DOHH2 (cell line): ENCODE results near the gene MRPL27.

ENCODE experiments used
- EZH2phosphoT487 ChIP-seq: fragments of 200-600 bp; sonication (generic); IDR thresholded peaks from 2 replicates; pipeline ENCODE4 v1.6.1; 2017; ENCODE audit warnings: borderline replicate concordance, mild to moderate bottlenecking, antibody characterized with exemption, low read length, moderate library complexity, mixed read lengths
- TF ChIP-seq, protein P1 (sequence below): fragments of 200-600 bp; sonication (generic); IDR thresholded peaks from one replicate; pipeline ENCODE4 v1.5.1; 2014; ENCODE audit warnings: antibody characterized with exemption, mild to moderate bottlenecking, low read depth, low read length; ENCODE audit not compliant: poor library complexity, severe bottlenecking

DNA sequence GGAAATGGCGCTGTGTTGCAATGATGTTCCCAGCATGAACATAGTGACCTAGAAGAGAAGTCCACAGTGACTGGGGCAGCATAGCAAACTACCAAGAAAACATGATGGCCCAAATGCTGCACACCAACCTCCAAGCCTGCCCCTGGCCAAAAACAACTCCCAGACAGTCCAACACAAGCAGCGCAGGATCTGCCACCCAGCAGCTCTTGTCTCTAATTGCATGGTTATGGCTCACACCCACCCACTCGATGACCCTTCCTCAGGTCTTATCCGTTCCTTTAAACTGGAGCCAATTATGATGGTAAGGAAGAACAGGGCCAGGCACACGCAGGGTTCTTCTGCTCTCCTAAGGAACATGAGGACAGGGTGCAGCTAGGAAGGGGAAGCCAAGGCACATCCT lies 2.9 kb downstream of the MRPL27 start:
- TF ChIP-seq, protein P1, sequence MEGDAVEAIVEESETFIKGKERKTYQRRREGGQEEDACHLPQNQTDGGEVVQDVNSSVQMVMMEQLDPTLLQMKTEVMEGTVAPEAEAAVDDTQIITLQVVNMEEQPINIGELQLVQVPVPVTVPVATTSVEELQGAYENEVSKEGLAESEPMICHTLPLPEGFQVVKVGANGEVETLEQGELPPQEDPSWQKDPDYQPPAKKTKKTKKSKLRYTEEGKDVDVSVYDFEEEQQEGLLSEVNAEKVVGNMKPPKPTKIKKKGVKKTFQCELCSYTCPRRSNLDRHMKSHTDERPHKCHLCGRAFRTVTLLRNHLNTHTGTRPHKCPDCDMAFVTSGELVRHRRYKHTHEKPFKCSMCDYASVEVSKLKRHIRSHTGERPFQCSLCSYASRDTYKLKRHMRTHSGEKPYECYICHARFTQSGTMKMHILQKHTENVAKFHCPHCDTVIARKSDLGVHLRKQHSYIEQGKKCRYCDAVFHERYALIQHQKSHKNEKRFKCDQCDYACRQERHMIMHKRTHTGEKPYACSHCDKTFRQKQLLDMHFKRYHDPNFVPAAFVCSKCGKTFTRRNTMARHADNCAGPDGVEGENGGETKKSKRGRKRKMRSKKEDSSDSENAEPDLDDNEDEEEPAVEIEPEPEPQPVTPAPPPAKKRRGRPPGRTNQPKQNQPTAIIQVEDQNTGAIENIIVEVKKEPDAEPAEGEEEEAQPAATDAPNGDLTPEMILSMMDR, result no peak
- no peak for TF ChIP-seq EZH2phosphoT487
